GM19324 (cell line): ENCODE results near the gene BRI3BP.
"Not testable (repeated sequence)": the region's sequence is repeated elsewhere in the genome, so short reads cannot be mapped to it uniquely, and the experiment has no call there.

Experiments used
- ATAC-seq: cut with Tn5 transposase; IDR thresholded peaks from one replicate; pipeline ENCODE4 v1.9.1; 2021; ENCODE audit warnings: mild to moderate bottlenecking, moderate library complexity; ENCODE audit not compliant: unreplicated experiment, low FRiP score

The BRI3BP gene

GRCh38 chr12:125018356-125018755, 24.9 kb downstream of the BRI3BP start:
- no peak for ATAC-seq

DNA sequence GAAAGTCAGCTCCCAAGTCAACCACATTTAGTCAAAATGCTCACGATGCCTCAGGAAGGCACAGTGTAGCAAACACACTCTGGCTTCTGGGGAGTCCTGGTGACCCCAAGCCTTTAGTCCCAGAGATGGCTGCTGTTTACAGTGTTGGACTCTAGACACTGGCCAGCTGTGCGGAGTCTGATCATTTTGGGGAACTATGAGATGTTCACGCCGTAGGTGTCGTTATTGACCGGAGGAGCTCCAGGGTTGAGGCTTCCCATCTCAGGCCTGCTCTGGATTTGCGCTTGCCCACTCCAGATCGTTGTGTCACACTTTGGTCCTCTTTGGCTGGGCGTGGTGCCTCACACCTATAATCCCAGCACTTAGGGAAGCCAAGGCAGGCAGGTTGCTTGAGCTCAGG, 27.7 kb downstream of the BRI3BP start:
- ATAC-seq, result no peak

- ATAC-seq, result no peak
Measured at GRCh38 chr12:125021771-125022170, 28.3 kb downstream of the BRI3BP start.

- ATAC-seq, result no peak
Measured at GRCh38 chr12:125023065-125023464, 29.6 kb downstream of the BRI3BP start.

GRCh38 chr12:125024949-125025563, 31.6 kb downstream of the BRI3BP start:
- no peak for ATAC-seq

DNA sequence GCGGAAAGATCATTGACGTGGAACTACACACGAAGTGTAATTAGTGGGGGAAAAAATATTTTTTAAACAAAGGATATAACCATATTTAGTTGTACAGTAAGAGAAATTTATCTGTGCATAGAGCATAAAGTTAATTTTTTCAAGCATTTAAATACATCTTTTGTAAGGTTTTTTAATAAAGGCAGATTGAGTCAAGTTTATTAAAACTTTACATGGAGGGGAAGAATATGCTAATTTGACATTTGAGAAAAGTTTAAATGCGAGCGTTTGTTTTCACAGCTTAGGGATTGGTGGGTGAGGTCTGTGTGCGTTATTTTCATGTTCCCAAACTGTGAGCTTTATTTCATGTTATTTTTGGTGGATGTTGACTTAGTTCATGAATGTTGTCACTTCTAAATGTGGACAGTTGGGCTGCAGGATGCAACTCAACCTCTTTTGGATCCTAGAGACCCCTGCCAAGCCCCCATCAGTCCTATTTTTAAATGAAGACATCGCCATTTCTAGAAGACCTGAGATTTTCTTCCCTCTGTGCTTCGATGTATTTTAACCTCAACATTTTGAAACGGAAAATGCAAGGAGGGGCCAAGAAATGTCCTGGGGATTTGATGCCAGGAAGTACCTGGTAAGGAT, 32.3 kb downstream of the BRI3BP start:
- no peak for ATAC-seq

GRCh38 chr12:125028106-125028505, 34.7 kb downstream of the BRI3BP start:
- ATAC-seq, result no peak

GRCh38 chr12:125029761-125030358, 36.4 kb downstream of the BRI3BP start:
- no peak for ATAC-seq

DNA sequence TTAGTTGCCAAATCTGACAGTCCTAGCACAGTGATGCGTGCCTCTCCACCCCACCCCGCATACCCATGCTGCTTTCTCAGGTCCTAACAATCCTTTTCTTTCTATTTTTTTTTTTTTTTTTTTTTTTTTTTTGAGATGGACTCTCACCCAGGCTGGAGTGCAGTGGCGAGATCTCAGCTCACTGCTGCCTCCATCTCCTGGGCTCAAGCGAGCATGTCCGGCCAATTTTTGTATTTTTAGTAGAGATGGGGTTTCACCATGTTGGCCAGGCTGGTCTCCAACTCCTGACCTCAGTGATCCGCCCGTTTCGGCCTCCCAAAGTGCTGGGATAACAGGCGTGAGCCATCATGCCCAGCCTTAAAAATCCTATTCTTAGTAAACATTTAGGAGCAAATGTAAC, 38.0 kb downstream of the BRI3BP start:
- ATAC-seq, result not testable (repeated sequence)

DNA sequence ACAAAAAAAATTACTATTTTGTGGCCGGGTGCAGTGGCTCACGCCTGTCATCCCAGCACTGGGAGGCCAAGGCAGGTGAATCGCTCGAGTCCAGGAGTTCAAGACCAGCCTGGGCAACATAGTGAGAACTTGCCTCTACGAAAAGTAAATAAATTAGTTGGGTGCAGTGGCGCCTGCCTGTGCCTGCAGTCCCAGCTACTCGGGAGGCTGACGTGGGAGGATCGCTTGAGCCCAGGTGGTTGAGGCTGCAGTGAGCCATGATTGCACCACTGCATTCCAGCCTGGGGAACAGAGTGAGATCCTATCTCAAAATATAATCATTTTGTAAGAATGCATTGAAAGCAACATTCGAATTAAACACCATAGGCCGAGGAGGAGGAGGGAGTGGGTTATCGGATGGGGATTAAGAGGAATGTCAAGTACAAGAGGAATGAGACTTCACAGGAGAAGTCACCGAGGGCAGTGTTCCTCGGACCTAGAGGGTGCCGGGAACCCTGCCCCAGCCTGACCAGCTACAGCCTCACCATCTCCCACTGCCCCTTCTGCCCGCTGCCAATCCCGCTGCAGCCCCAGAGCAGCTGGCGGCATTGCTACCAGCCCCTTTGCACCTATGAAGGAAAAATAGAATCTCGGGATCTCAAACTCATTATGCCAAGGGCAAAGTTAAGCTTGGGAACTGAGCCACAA, 39.2 kb downstream of the BRI3BP start:
- no peak for ATAC-seq

DNA sequence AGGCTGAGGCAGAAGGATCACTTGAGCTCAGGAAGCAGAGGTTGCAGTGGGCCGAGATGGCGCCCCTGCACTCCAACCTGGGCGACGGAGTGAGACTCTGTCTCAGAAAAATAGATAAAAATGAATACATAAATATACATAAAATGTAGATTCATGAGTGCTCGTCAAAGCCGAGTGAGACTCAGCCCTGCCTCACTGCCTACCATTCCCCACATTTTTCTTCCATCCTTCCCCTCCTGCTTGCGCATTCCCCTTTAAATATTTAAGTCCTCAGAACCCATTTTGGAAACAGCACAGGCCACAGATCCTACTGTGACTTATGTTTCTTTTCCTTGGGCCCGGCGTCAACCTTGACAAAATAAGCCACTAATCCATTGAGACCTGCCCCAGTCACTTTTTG, 39.8 kb downstream of the BRI3BP start:
- no peak for ATAC-seq

DNA sequence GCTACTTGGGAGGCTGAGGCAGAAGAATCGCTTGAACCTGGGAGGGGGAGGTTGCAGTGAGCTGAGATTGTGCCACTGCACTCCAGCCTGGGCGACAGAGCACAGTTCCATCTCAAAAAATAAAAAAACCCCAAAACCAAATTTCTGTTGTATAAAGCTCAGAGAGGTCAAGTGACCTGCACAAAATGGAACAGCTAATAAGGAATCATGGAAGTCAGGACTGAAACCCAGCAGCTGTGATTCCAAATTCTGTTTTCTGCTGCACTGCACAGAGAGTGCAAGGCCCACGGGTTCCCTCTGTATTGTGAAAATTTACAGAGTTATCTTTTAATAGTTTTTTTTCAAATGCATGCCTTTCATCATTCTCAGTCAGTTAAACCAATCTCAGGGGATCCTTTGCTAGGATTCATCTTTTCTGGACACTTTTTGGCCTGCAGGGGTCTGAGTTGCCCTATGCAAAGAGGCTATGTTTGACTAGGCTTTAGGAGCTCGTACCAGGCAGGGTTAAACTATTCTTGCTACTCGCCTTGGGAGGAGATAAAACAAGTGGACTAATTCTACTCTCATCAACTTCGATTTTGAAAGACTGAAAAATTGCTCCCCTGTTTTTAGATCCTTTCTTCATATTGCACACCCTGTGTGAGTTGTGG, 45.7 kb downstream of the BRI3BP start:
- ATAC-seq, result no peak

- ATAC-seq, result no peak
Measured at GRCh38 chr12:125049093-125049458, 55.6 kb downstream of the BRI3BP start.

DNA sequence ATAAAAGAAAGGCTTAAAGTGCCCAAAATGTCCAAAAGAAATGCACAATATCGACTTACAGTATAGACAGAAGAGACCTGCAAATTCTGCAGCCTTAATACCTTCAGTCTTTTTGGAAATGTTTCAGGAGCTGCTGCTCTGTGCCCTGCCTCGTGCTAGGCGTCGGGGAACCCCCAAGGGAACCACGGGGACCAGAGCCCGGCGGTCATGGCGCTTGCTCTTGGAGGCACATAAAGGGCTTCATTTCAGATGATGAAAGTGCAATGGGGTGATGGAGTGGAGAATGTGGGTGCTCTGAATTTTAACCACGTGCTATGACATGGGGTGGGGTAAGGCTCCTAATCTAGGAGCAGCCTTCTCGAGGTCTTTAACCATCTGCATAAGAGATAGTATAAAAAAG, 57.0 kb downstream of the BRI3BP start:
- ATAC-seq, result no peak

DNA sequence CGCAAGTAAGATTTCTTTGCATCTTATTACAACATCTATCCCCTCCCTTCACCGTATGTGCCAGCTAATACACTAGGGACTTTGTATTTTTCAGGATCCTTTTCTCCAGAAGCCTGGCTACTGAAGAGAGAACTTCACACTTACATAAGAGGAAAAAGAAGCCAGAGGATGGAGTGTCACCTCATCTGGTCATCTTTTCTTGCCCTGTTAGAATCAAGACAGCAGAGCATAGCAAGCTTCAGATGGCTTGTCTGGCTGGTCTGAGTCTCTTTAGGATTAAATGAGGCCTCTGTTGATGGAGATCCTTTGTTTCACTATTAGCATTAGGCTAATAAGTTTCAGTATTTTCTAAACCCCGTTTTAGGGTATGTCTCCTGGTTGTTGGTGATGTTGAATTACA, 57.4 kb downstream of the BRI3BP start:
- no peak for ATAC-seq

DNA sequence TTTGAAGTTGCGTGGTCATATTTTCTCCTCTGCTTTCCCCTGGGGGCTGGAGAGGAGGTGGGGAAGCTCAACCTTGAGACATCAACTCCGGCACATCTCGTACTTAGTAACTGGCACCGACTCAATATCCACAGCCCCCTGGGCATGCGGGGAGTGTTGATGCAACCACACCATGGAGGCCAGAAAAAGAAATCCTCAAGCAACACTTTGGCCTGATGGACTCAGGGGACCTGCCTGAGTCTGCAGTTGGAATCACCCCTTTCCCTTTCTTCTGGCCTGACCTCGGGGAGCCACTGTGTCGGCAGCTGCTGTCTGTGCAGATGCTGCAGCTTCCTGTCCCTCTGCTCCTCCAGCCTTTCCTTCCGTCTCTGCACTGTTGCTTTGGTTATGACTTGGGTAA, 60.4 kb downstream of the BRI3BP start:
- no peak for ATAC-seq

GRCh38 chr12:125055591-125055990, 62.1 kb downstream of the BRI3BP start:
- no peak for ATAC-seq

DNA sequence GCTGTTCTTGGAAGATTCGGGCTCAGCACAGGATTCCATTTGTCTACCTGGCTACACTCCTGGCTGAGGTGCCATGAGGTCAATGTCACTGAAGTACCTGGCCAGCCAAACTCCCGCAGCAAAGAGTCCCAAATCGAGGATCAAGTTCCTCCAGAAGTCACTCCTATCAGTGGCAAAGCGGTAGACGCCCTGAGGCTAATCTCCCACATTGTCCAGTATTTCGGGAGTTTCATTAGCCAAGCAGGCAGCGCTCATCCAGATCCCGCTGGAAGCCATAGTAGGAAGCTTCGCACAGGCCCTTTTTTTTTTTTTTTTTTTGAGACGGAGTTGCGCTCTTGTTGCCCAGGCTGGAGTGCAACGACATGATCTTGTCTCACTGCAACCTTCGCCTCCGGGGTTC, 62.9 kb downstream of the BRI3BP start:
- no peak for ATAC-seq

DNA sequence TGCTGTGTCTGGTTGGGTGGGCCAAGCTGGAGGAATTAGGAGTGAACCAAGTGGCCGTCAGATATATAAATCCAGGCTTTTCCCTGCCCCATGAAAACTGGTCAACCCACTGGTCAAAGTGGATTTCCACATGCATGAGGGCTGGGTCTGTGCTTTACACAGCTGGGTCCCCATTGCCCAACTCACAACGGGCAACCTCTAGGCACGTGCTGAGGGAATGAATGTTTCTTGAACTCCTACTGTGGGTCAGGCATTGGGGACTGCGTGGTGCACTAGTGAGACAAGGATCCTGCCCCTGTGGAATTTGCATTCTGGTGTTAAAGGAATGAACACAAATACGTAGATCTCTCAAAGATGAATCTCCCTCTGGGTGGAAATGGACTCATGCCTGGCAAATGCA, 64.3 kb downstream of the BRI3BP start:
- ATAC-seq, result no peak

DNA sequence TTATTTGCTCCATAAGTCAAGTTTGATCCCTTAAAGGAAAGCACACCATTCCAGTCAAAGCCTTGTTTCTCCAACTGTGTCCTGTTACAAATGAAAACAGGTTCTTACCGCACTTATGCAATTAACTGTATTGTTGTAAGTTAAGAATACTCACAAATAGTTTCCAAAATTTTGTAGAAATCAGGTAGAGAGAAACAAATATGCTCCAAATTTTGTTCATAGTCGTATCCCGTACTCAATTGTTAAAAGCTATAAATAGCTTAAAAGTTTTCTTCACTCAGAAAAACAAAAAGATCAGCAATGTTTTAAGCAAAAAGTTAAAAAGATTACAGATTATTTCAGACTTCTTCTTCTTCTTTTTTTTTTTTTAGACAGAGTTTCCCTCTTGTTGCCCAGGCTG, 67.8 kb downstream of the BRI3BP start:
- no peak for ATAC-seq

DNA sequence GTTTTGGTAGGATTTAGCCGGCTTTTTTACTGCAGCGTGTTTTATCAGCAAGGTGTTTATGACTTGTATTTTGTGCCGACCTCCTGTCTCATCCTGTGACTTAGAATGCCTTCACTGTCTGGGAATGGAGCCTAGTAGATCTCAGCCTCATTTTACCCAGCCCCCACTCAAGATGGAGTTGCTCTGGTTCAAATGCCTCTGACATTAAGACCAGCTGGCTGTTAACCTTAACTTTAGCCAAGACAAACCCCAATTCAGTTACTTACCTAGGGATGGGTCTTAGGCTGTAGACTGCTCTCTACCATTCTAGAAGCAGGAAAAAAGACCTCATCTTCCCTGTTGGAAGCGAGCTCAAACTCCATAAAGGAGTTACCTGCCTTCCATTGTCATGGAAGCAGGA, 70.1 kb downstream of the BRI3BP start:
- not testable (repeated sequence) for ATAC-seq
